HepG2 (cell line): ENCODE measurements around the gene NME7. TPM values are rescaled to one million over a fixed set of nuclear protein-coding genes. Genes with fewer than 3 reads are reported as not detected.

Source experiments
- ATAC-seq: fragments of 200-7000 bp; cut with Tn5 transposase; 3 replicates; pipeline ENCODE4 v1.9.1; 2020; ENCODE audit warnings: mild to moderate bottlenecking, moderate library complexity
- BruUV-seq: library from RNA; stranded (reverse); fragments of 400-500 nt; replicated peaks from 2 replicates; lab custom pipeline; 2021; lab: Mats Ljungman, UMichigan
- CTCF ChIA-PET: fragments of 300-600 bp; formaldehyde crosslinking; extraction: SDS; loops from one replicate; lab custom pipeline; 2021; ENCODE audit warnings: low total read pairs, inconsistent platforms, low intra/inter-chr PET ratio; lab: Yijun Ruan, JAX
- POLR2A ChIA-PET: fragments of 350-600 bp; sonication (Branson Sonifier 250); formaldehyde crosslinking; loops from one replicate; lab custom pipeline; 2020; ENCODE audit warnings: antibody characterized with exemption, inconsistent platforms; lab: Yijun Ruan, JAX
- DNase-seq: peaks from one replicate; pipeline ENCODE4 v3.0.0-alpha.2; 2015; ENCODE audit warnings: low spot score
- FAIRE-seq: peaks from 3 replicates; lab custom pipeline; 2011; peaks lifted over from hg19 to GRCh38; lab: Jason Lieb, UNC
- H2AFZ ChIP-seq: one replicate; pipeline ENCODE4 v1.6.1; 2011; ENCODE audit warnings: low read length, inconsistent platforms
- H3K27ac ChIP-seq: fragments of 300-600 bp; 3 replicates; pipeline ENCODE4 v1.8.0; 2011; ENCODE audit warnings: mixed run types, mild to moderate bottlenecking, mixed read lengths, low read length, inconsistent platforms; ENCODE audit not compliant: insufficient read depth; ENCODE audit errors: extremely low read length
- H3K27me3 ChIP-seq, 2 experiments: fragments of 200-600 bp in 1 of 2; 2 replicates in 1 of 2; 3 replicates in 1 of 2; pipeline versions ENCODE4 v1.6.0 to v1.8.0; 2011; ENCODE audit warnings: low read length in 2 of 2, mild to moderate bottlenecking in 2 of 2, moderate library complexity in 2 of 2, inconsistent platforms in 1 of 2; ENCODE audit not compliant: insufficient read depth in 2 of 2, control insufficient read depth in 1 of 2
- H3K36me3 ChIP-seq, 2 experiments: fragments of 200-600 bp in 1 of 2; replicated peaks in 1 of 2; 2 replicates in 1 of 2; 3 replicates in 1 of 2; pipeline versions ENCODE4 v1.5.1 to v1.8.0; 2011; ENCODE audit warnings: low read length in 2 of 2, inconsistent platforms in 1 of 2; ENCODE audit not compliant: insufficient read depth in 2 of 2, control insufficient read depth in 1 of 2
- H3K4me1 ChIP-seq: 2 replicates; pipeline ENCODE4 v1.5.1; 2012; ENCODE audit warnings: low read length, inconsistent platforms; ENCODE audit not compliant: insufficient read depth
- H3K4me2 ChIP-seq: 2 replicates; pipeline ENCODE4 v1.6.0; 2011; ENCODE audit warnings: low read depth, low read length, inconsistent platforms
- H3K4me3 ChIP-seq, 3 experiments: fragments of 200-600 bp in 1 of 3; sonication (generic), shearing (Covaris generic) in 1 of 3; replicated peaks in 1 of 3; 2 replicates each; pipeline ENCODE4 v1.5.1; 2011 to 2016; ENCODE audit warnings: low read length in 3 of 3, inconsistent platforms in 2 of 3, low read depth in 2 of 3, mild to moderate bottlenecking in 2 of 3, control low read depth in 1 of 3, mixed read lengths in 1 of 3; ENCODE audit not compliant: insufficient read depth in 1 of 3
- H3K79me2 ChIP-seq: one replicate; pipeline ENCODE4 v1.6.1; 2011; ENCODE audit warnings: low read length, inconsistent platforms; ENCODE audit not compliant: insufficient read depth
- H3K9ac ChIP-seq: 2 replicates; pipeline ENCODE4 v1.6.0; 2011; ENCODE audit warnings: mild to moderate bottlenecking, low read depth, low read length, inconsistent platforms; ENCODE audit not compliant: insufficient read depth
- H3K9me3 ChIP-seq: 2 replicates; pipeline ENCODE4 v1.5.1; 2012; ENCODE audit warnings: mild to moderate bottlenecking, low read length
- H4K20me1 ChIP-seq: 2 replicates; pipeline ENCODE4 v1.6.0; 2011; ENCODE audit warnings: inconsistent platforms, mild to moderate bottlenecking, low read length, moderate library complexity; ENCODE audit not compliant: insufficient read depth
- CBX5 ChIP-seq: sonication (generic); formaldehyde crosslinking; IDR thresholded peaks from 2 replicates; pipeline ENCODE4 v1.4.0; 2020; ENCODE audit warnings: missing genetic modification reagents, borderline replicate concordance
- CCDC6 ChIP-seq: sonication (generic); formaldehyde crosslinking; IDR thresholded peaks from 2 replicates; pipeline ENCODE4 v1.8.1; 2022; ENCODE audit warnings: mild to moderate bottlenecking, missing genetic modification reagents, moderate library complexity
- KDM5B ChIP-seq: sonication (generic); formaldehyde crosslinking; IDR thresholded peaks from 2 replicates; pipeline ENCODE4 v1.4.0; 2020; ENCODE audit warnings: missing genetic modification reagents, mild to moderate bottlenecking, borderline replicate concordance
- NFIB ChIP-seq: sonication (generic); formaldehyde crosslinking; IDR thresholded peaks from 2 replicates; pipeline ENCODE4 v1.9.0; 2021; ENCODE audit warnings: missing genetic modification reagents, mild to moderate bottlenecking, borderline replicate concordance
- TBX2 ChIP-seq: sonication (generic); formaldehyde crosslinking; IDR thresholded peaks from 2 replicates; pipeline ENCODE4 v1.5.0; 2020; ENCODE audit warnings: missing genetic modification reagents, mild to moderate bottlenecking, borderline replicate concordance
- TOE1 ChIP-seq: sonication (generic); formaldehyde crosslinking; IDR thresholded peaks from 2 replicates; pipeline ENCODE4 v1.4.0; 2020; ENCODE audit warnings: mild to moderate bottlenecking, missing genetic modification reagents
- WIZ ChIP-seq: sonication (generic); formaldehyde crosslinking; IDR thresholded peaks from 2 replicates; pipeline ENCODE4 v1.5.1; 2020; ENCODE audit warnings: mild to moderate bottlenecking, missing genetic modification reagents
- ZFP62 ChIP-seq: sonication (generic); formaldehyde crosslinking; IDR thresholded peaks from 2 replicates; pipeline ENCODE4 v1.4.0; 2020; ENCODE audit warnings: missing genetic modification reagents
- ZNF253 ChIP-seq: sonication (generic); formaldehyde crosslinking; IDR thresholded peaks from 2 replicates; pipeline ENCODE4 v1.8.0; 2022; ENCODE audit warnings: mild to moderate bottlenecking, missing genetic modification reagents, borderline replicate concordance
- ZNF292 ChIP-seq: sonication (generic); formaldehyde crosslinking; IDR thresholded peaks from 2 replicates; pipeline ENCODE4 v1.8.1; 2022; ENCODE audit warnings: mild to moderate bottlenecking, low read depth, missing genetic modification reagents, borderline replicate concordance
- ZNF446 ChIP-seq: sonication (generic); formaldehyde crosslinking; IDR thresholded peaks from 2 replicates; pipeline ENCODE4 v1.5.0; 2020; ENCODE audit warnings: mild to moderate bottlenecking, missing genetic modification reagents
- ZNF547 ChIP-seq: sonication (generic); formaldehyde crosslinking; IDR thresholded peaks from 2 replicates; pipeline ENCODE4 v1.5.1; 2020; ENCODE audit warnings: mild to moderate bottlenecking, missing genetic modification reagents
- ZNF614 ChIP-seq: IDR thresholded peaks from 2 replicates; pipeline ENCODE4 v1.6.1; 2018; ENCODE audit warnings: missing biosample characterization, missing genetic modification reagents, inconsistent platforms, borderline replicate concordance
- ZNF629 ChIP-seq: sonication (generic); formaldehyde crosslinking; conservative IDR thresholded peaks from 2 replicates; pipeline ENCODE4 v1.5.0; 2020; ENCODE audit warnings: missing genetic modification reagents
- ZSCAN9 ChIP-seq: IDR thresholded peaks from 2 replicates; pipeline ENCODE4 v1.6.1; 2016; ENCODE audit warnings: borderline replicate concordance
- WGBS: methylation state at CpG from one replicate; pipeline ENCODE4 v1.1.6; 2017; ENCODE audit warnings: low lambda C conversion rate; 5-methylcytosine and 5-hydroxymethylcytosine counted together
- in situ Hi-C: cut with HindIII; loops from 2 replicates; pipeline ENCODE4 v1.10.0; 2017; ENCODE audit warnings: low pct_unique_long_range_greater_than_20kb; ENCODE audit not compliant: extremely low pct_ligation_motif_present
- intact Hi-C: fragments of 100-400 bp; cut with micrococcal nuclease; formaldehyde crosslinking; loops from one replicate; pipeline ENCODE4 v1.10.0; 2022; ENCODE audit not compliant: unreplicated experiment
- polyA plus RNA-seq, 8 experiments: library from polyadenylated mRNA; depleted of rRNA in 3 of 8; stranded (reverse) in 7 of 8; unstranded in 1 of 8; fragments of >200 nt; fragmentation: Illumina TruSeq in 4 of 8; extraction: Trizol in 4 of 8; gene quantifications; 2 replicates each; pipeline versions ENCODE4 v1.2.1 to v1.2.3, GENCODE V29; 2011 to 2016; ENCODE audit warnings: low read depth in 4 of 8, missing spikeins in 1 of 8, mixed read lengths in 1 of 8; ENCODE audit not compliant: insufficient read depth in 1 of 8
- total RNA-seq, 5 experiments: library from RNA; depleted of rRNA; stranded (reverse); fragments of >200 nt; fragmentation: Illumina TruSeq; extraction: Trizol; gene quantifications; 2 replicates each; pipeline ENCODE4 v1.2.3, GENCODE V29; 2016; ENCODE audit warnings: low read depth in 1 of 5

The NME7 gene
- total and polyA plus RNA-seq, 2 of the 13 experiments (the other 11 are each of a cell fraction or from before 2014, with no cell fraction given), result 9.4 to 22.5 TPM

- Histone ChIP-seq H3K4me2 (peak overlapping the region; percentile 98), H3K36me3 (peaks cover 11 to 38% of the 10 kb centered on the region in 2 experiments), H3K27ac (peak overlapping the region; percentile 95), H3K4me1 (peaks cover 68% of the 10 kb centered on the region), H3K27me3 (no peaks in the 10 kb centered on the region; a peak in 1 of 5 replicates), H4K20me1 (peaks cover 62% of the 10 kb centered on the region), H3K79me2 (peaks cover 85% of the 10 kb centered on the region), H3K9ac (peak overlapping the region; percentile 95; the same call in 1 of the 2 replicates), H3K9me3 (no peaks in the 10 kb centered on the region), H3K4me3 (peak overlapping the region; percentile 95 to 99 (median 96); a peak in 5 of 6 replicates), H2AFZ (no peak overlapping the region)
- TF ChIP-seq NFIB (CRISPR knock-in tag), result no peak
- no peak for TF ChIP-seq WIZ (CRISPR knock-in tag)
- no peak for TF ChIP-seq CBX5 (CRISPR knock-in tag)
- no peak for TF ChIP-seq ZFP62 (CRISPR knock-in tag)
- TF ChIP-seq ZNF292 (CRISPR knock-in tag), result no peak
- no peak for TF ChIP-seq TBX2
- TF ChIP-seq ZSCAN9, result no peak
- no peak for TF ChIP-seq ZNF446 (CRISPR knock-in tag)
- TF ChIP-seq ZNF253 (CRISPR knock-in tag), result no peak
- TF ChIP-seq ZNF614 (CRISPR knock-in tag), result no peak
- no peak for TF ChIP-seq CCDC6
- TF ChIP-seq TOE1 (CRISPR knock-in tag), result no peak
- no peak for TF ChIP-seq KDM5B
- no peak for TF ChIP-seq ZNF629 (CRISPR knock-in tag)
- no peak for TF ChIP-seq ZNF547 (CRISPR knock-in tag)
- no TSS peak for BruUV-seq
- WGBS, result 73% methylated on average over 7 of the region's 7 CpGs
- intact Hi-C loops (no loop called here), in situ Hi-C loops (no loop called here)
- ChIA-PET POLR2A (interaction anchor here (0.6 to 4.6 kb wide), 4 partner anchors 35 to 615 kb away, joined by 3 to 25 read pairs (median 4); no protein-coding TSS in a partner anchor), CTCF (no interaction called here)
- FAIRE-seq (no peak), ATAC-seq (no peak), DNase-seq (no peak)
Measured at GRCh38 chr1:169110689-169111447, 256.7 kb downstream of the NME7 start.
